SK-N-DZ (cell line): ENCODE results near the gene NES. TPM values are rescaled to one million over a fixed set of nuclear protein-coding genes. Genes with fewer than 3 reads are reported as not detected.

Experiments
- DNase-seq: peaks from one replicate; pipeline ENCODE4 v3.0.0-alpha.2; 2015; ENCODE audit warnings: low spot score
- polyA plus RNA-seq, 2 experiments: library from polyadenylated mRNA; depleted of rRNA; stranded (reverse); fragments of >200 nt; gene quantifications; 2 replicates each; pipeline ENCODE4 v1.2.3, GENCODE V29; 2014

NES gene
- 14.8 and 34.1 TPM in 2 replicates for polyA plus RNA-seq (2014; cell fraction: cytosol; rRNA removed)
- 38.7 and 46.8 TPM in 2 replicates for polyA plus RNA-seq (2014; cell fraction: nucleus; rRNA removed)

GRCh38 chr1:156676820-156677615, at the start of gene NES:
Gene NES (minus strand): TSS chr1:156677407. CDS start chr1:156677264, 143 bp downstream.
- peak; percentile 87 for DNase-seq

GRCh38 chr1:156726549-156727226, 49.5 kb upstream of the NES start:
- peak; percentile 68 for DNase-seq

- peak; percentile 90 for DNase-seq
Observed at GRCh38 chr1:156725683-156726280, 48.6 kb upstream of the NES start.

GRCh38 chr1:156721535-156721934, 44.3 kb upstream of the NES start:
- no peak for DNase-seq

GRCh38 chr1:156721131-156721530, 43.9 kb upstream of the NES start:
- no peak for DNase-seq

GRCh38 chr1:156717351-156717750, 40.1 kb upstream of the NES start:
- no peak for DNase-seq

GRCh38 chr1:156714830-156715229, 37.6 kb upstream of the NES start:
- no peak for DNase-seq

- no peak for DNase-seq
Observed at GRCh38 chr1:156712626-156713025, 35.4 kb upstream of the NES start.

- peak; percentile 83 for DNase-seq
Observed at GRCh38 chr1:156711011-156711817, 34.0 kb upstream of the NES start.

- peak; percentile 71 for DNase-seq
Observed at GRCh38 chr1:156709757-156710489, 32.7 kb upstream of the NES start.

GRCh38 chr1:156709031-156709430, 31.8 kb upstream of the NES start:
- no peak for DNase-seq

GRCh38 chr1:156708218-156708661, 31.0 kb upstream of the NES start:
- DNase-seq = no peak

GRCh38 chr1:156707417-156708217, 30.4 kb upstream of the NES start:
- no peak for DNase-seq

- no peak for DNase-seq
Observed at GRCh38 chr1:156706657-156707416, 29.6 kb upstream of the NES start.

- peak; percentile 91 for DNase-seq
Observed at GRCh38 chr1:156705918-156706656, 28.9 kb upstream of the NES start.

- peak; percentile 66 for DNase-seq
Observed at GRCh38 chr1:156705321-156705917, 28.2 kb upstream of the NES start, which contains the start of gene CRABP2. Gene CRABP2 (minus strand): TSS chr1:156705583. CDS start chr1:156705446, 137 bp downstream.

- DNase-seq = no peak
Observed at GRCh38 chr1:156704930-156705320, 27.7 kb upstream of the NES start.

GRCh38 chr1:156704166-156704711, 27.0 kb upstream of the NES start:
- no peak for DNase-seq
